NCI-H2107 treated with DMSO at 0.1 percent for 48 hours (cell line): Measurements from ENCODE around the gene ADGRG3.

ENCODE experiments used
- DNase-seq: peaks from one replicate; lab custom pipeline; 2025; ENCODE audit not compliant: unreplicated experiment; lab: John Stamatoyannopoulos, UW

Gene ADGRG3

DNA sequence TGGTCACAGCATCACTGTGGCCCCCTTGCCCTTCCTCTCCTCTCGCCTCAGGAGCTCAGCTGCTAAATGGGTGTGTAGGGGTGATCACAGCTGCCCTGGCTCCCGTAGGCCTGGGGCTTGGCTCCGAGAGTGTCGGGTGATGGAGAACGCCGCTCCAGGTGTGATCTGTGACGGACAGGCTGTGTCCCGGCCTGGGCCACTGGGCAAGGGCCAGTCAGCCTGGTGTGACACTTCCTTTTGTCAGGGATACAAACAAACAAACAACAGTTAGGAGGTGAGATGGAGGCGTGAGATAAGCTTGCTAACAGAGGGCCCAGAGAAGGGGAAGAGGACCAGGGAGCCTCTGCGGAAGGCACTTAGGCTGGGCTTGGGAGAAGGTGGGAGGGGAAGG lies 37.7 kb upstream of the ADGRG3 start:
- no peak for DNase-seq

DNA sequence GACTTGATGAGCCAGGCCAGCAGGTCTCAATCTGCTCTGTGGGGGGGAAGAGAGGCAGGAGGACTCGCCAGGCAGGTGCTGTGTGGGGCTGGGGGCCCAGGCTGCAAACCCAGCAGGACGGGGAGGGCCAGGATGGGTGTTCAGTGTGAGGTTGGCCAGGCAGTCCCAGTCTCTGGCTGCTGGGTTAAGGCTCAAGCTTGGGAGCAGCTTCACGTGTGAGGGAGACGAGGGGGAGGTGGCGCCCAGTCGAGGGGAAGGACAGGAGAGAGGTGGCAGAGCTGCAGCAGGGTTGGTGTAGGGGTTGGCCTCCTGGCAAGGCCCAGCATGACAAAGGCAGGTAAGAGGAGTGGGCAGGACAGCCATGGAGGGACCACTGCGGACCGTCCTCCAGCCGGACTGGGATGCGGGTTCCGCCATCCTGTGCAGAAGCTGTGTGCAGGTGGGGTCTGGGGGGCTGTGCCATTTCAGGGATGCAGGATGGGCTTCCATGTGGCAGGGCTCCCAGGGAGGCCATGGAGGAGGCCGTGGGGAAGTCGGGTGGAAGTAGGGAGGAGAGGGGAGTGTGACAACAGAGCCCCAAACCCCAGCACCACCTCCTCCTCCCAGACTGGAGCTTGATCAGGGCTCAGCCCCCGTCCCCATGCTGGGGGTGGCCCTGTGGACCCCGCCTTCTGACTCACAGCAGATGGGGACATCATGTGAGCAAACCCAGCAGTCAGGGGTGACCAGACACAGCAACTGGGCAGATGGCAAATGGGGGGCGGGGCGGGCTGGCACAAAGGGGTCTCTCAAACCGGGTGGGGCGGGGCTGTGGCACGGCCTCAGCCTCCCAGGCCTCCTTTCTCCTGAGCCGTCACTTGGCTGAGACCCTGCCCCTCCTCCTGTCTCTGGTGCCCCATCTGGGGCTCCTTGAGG lies 36.9 kb upstream of the ADGRG3 start:
- DNase-seq: no peak

- no peak for DNase-seq
Observed at GRCh38 chr16:57632568-57632967, 35.5 kb upstream of the ADGRG3 start.

- no peak for DNase-seq
Observed at GRCh38 chr16:57633383-57634064, 34.6 kb upstream of the ADGRG3 start.

- no peak for DNase-seq
Observed at GRCh38 chr16:57634171-57634570, 33.9 kb upstream of the ADGRG3 start.

DNA sequence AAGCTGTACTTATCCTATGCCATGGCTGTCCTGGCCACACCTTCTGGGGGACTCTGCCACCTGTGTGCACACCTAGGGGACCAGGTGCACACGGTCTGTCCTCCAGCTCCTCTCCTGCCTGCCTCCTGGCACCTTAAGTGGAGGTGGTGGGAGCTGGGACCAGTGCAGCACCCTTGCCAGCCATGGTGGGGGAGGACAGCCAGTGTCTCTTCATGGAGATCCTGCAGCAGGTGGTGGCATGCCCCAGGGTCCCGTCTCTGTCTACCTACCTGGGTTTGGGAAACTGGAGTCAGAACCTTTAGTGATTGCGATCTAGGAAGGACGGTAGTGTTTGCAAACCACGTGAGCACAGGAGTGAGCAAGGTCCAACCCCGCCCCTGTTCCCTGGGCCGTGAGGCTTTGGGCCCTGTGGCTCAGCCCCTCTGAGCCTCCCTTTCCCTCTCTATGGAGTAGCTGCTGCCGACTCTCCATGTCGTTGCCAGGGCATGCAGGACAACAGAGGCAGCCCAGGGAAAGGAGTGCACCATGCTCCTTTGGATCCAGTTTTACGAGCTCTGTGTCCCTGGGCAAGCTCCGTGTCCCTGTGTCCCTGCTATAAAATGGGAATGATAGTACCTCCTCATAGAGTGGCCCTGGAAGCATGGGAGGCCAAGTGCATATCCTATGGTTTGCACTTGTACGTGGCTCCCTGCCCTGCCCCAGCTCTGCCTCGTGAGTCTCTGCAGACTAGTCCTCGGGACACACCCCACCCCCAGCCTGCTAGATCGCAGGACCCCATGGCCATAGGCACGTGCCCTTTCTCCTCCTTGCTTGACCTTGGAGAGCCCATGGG lies 32.6 kb upstream of the ADGRG3 start:
- DNase-seq: no peak

DNA sequence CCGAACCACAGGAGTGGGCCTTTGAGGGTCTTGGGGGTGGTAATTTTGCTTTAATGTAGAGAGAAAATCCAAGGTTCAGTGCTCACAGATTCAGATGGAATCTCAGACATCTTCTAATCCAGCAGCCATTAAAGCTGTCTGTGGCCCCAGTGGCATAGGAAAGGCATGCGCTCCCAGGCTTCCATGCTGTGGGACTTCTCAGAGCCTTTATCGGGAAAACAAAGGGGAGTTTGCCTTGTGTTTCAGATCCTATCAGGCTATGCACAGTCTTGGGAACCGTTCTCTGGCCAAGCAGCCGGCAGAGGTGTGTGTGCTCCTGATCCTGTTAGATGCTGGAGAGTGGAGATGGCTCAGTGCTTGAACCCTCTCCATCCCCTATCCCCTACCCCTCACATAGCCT lies 31.9 kb upstream of the ADGRG3 start:
- no peak for DNase-seq

DNA sequence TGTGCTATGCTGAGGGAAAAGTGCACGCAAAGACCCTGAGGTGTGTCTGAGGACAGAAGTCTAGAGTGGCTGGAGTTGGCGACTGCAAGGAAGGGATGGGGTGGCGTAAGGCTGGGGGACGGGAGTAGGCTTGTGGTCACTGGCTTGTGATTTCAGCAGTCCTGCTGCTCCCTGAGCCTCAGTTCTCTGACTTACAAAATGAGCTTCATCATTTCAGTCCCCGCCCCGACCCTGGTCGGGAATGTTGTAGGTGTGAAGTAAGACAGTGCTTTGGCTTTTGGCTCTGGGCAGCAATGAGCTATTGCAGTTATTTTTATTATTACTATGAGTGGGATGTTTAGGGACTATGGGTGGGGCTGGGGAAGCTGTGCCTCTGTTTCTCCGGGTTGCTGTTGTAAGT lies 31.1 kb upstream of the ADGRG3 start:
- DNase-seq: no peak

DNA sequence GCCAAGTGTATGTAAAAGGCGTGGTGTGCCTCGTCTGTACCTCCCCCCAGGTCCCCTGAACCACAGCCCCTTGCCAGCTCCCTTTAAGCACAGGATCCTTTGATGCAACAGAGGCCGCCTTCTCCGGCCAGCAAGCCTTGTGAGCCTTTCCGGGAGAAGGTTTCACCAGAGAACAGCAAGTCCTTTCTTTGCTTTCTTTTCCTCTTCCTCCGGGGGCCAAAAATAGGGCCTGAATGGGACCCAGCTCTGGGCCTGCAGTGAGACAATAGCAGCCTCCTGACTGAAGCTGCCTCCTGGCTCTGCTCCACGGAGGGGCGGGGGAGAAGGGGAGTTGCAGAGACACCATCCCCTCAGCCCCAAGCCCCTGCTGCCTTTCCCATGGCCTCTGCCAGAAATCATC lies 30.7 kb upstream of the ADGRG3 start:
- no peak for DNase-seq

DNA sequence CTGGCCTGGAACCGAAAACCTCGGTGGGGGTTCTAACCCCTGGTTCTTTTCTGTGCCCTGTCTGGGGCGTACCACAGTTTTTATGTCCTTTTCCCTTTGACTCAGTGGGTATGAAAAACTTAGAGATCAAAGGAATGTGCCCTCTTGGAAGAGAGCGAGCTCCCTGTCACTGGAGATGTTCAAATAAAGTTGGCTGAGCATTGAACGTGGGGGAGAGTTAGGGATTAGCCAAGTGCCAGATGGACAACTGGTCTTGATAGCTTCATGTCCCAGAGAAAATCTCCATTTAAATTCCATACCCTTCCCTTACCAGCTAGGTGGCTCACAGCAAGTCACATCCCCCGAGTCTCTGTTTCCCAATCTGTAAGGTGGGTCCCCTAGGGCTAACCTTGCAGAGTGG lies 30.1 kb upstream of the ADGRG3 start:
- DNase-seq: no peak

DNA sequence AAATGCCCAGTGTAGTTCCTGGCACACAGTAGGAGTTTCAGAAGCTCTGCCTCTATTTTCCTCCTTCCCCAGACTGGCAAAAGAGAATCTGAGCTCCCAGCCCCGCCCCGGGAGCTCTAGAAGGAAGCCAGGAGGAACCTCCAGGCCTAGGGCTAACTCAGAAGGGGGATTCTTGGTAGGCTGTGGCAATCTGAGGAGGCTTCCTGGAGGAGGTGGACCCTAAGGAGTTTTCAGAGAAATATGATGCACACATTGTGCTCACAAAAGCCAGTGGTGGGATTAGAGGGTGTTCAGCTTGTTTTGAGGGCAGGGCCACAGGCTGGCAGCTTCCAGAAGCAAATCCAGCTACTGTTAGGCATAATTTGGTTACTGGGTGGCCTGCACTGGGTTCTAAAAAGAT lies 29.7 kb upstream of the ADGRG3 start:
- DNase-seq: no peak

- peak; percentile 50 for DNase-seq
Observed at GRCh38 chr16:57639172-57639887, 28.8 kb upstream of the ADGRG3 start.

DNA sequence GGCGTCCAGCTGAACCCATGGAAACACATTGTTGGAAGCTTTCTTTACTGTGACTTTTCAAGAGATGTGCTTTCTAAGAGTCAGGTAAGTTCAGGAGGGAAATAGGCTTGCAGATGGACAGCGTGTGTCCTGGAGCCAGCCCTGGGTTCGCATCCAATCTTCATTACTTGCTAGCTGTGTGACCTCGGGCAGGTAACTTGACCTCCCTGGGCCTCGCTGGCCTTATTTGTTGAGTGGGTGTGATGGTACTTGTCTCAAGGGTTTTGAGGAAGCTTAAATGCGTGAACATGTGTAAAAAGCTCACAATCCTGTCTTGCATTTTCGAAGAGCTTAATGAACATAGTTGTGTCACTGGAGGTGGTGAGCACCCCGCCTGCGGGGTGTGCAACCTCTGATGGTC lies 27.9 kb upstream of the ADGRG3 start:
- DNase-seq: no peak

GRCh38 chr16:57640612-57641011 lies 27.5 kb upstream of the ADGRG3 start:
- no peak for DNase-seq

GRCh38 chr16:57642160-57643135 lies 25.7 kb upstream of the ADGRG3 start:
- DNase-seq: no peak

GRCh38 chr16:57643147-57643874 lies 24.8 kb upstream of the ADGRG3 start:
- DNase-seq: no peak

DNA sequence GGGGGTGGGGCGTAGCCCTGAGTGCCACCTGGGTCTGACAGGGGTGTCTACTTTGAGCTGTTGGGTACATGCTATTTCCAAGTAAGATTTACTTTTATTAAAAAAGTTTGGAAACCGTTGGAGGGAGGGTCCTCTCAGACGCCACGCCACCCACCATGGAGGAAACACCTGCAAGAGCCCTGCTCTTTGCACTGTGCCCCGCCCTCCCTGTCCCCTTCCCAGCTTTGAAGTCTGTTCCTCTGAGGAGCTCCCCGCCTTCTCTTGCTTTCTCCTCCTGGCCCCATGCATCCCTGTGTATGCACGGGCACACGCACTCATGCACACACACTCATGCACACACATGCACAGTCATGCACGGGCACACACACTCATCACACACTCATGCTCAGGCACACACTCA lies 24.2 kb upstream of the ADGRG3 start:
- no peak for DNase-seq

DNA sequence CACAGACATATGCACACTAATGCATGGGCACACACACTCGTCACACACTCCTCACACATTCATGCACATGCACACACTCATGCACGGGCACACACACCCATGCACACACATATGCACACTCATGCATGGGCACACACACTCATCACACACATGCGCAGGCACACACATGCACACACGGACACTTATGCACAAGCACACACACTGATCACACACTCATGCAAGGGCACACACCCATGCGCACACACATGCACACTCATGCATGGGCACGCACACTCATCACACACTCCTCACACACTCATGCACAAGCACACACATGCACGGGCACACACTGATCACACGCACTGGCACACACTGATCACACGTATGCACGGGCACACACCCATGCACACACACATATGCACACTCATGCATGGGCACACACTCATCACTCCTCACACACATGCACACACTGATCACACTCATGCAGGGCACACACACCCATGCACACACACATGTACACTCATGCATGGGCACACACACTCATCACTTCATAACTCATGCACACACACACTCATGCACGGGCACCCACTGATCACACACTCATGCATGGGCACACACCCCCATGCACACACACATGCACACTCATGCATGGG lies 23.6 kb upstream of the ADGRG3 start:
- no peak for DNase-seq

DNA sequence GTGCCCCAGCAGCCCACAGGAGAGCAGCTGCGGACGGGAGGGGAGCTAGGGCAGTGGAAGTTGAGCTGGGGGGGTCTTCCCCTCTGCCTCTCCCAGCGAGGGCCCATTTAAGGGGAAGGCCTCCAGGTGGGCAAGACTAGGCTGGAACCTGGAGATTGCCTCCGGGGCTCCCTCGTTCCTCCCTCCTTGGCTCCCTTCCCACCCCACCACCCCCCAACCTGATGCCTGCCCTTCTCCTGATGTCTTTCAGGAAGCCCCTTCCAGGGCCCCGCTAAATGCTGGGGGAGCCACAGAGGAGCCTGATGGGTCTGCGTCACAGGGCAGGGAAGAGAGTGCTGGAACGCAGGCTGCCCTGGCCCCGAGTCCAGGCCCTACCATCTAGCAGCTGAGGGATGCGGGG lies 22.9 kb upstream of the ADGRG3 start:
- no peak for DNase-seq
